Measurements from ENCODE around the gene ACOT9.

GRCh38 chrX:23754664-23755063 is 11.6 kb upstream of the ACOT9 start:
- TF ChIP-seq CTCF (IDR thresholded peaks at IDR 0.05; ENCODE audit: poor library complexity, severe bottlenecking), result no peak
- no peak for TF ChIP-seq POLR2AphosphoS5 (IDR thresholded peaks at IDR 0.05)
- no peak for TF ChIP-seq EZH2 (IDR thresholded peaks at IDR 0.05; ENCODE audit: borderline replicate concordance, insufficient read depth, low read length, poor library complexity, severe bottlenecking)
- no peak for TF ChIP-seq SMC3 (conservative IDR thresholded peaks at IDR 0.05; ENCODE audit: poor library complexity)
- TF ChIP-seq EP300 (conservative IDR thresholded peaks at IDR 0.05; ENCODE audit: poor library complexity, severe bottlenecking), result no peak
- TF ChIP-seq RAD21 (conservative IDR thresholded peaks at IDR 0.05), result no peak
